ENCODE data around the gene RHEB. TPM values are rescaled to one million over a fixed set of nuclear protein-coding genes. Genes with fewer than 3 reads are reported as not detected.
"Not testable (repeated sequence)": the region's sequence is repeated elsewhere in the genome, so short reads cannot be mapped to it uniquely, and the experiment has no call there.

Gene RHEB
- polyA plus RNA-seq, 5 donors, result 97.7 to 136 (median 110) TPM

GRCh38 chr7:151537818-151538561 lies 18.3 kb upstream of the RHEB start:
- DNase-seq, result peak in 1 of 2 donors; percentile 44

- not testable (repeated sequence) for DNase-seq
These were observed 16.5 kb upstream of the RHEB start for GRCh38 chr7:151536178-151536577.

GRCh38 chr7:151529842-151530241 lies 10.1 kb upstream of the RHEB start:
- DNase-seq, result no peak

GRCh38 chr7:151524845-151525244 lies 5.2 kb upstream of the RHEB start:
- no peak for DNase-seq

GRCh38 chr7:151524331-151524730 lies 4.6 kb upstream of the RHEB start:
- no peak for DNase-seq

GRCh38 chr7:151520419-151521261 lies 945 bp upstream of the RHEB start:
- no peak for DNase-seq

- peak in 1 of 2 donors; percentile 42 for DNase-seq
These were observed 539 bp downstream of the RHEB start for GRCh38 chr7:151518947-151519764.

GRCh38 chr7:151518105-151518946 lies 1.4 kb downstream of the RHEB start:
- no peak for DNase-seq

- no peak for DNase-seq
These were observed 2.0 kb downstream of the RHEB start for GRCh38 chr7:151517601-151518104.

GRCh38 chr7:151515276-151515565 lies 4.5 kb downstream of the RHEB start:
- peak; percentile 83 to 84 for DNase-seq

GRCh38 chr7:151514461-151515275 lies 5.0 kb downstream of the RHEB start:
- no peak for DNase-seq

GRCh38 chr7:151513133-151513532 lies 6.6 kb downstream of the RHEB start:
- peak in 1 of 2 donors; percentile 39 for DNase-seq

GRCh38 chr7:151512353-151512752 lies 7.3 kb downstream of the RHEB start:
- no peak for DNase-seq

- no peak for DNase-seq
These were observed 7.7 kb downstream of the RHEB start for GRCh38 chr7:151511946-151512345.

GRCh38 chr7:151511270-151511669 lies 8.4 kb downstream of the RHEB start:
- DNase-seq, result no peak

GRCh38 chr7:151509670-151510333 lies 9.9 kb downstream of the RHEB start:
- no peak for DNase-seq

- DNase-seq, result no peak
These were observed 10.7 kb downstream of the RHEB start for GRCh38 chr7:151508991-151509390.

- no peak for DNase-seq
These were observed 11.9 kb downstream of the RHEB start for GRCh38 chr7:151507806-151508205.

- no peak for DNase-seq
These were observed 12.8 kb downstream of the RHEB start for GRCh38 chr7:151506901-151507382.
